NCI-H345 (cell line): ENCODE data around the gene SLC25A47.

Source experiments
- DNase-seq: peaks from one replicate; lab custom pipeline; 2025; lab: John Stamatoyannopoulos, UW

SLC25A47 gene

DNA sequence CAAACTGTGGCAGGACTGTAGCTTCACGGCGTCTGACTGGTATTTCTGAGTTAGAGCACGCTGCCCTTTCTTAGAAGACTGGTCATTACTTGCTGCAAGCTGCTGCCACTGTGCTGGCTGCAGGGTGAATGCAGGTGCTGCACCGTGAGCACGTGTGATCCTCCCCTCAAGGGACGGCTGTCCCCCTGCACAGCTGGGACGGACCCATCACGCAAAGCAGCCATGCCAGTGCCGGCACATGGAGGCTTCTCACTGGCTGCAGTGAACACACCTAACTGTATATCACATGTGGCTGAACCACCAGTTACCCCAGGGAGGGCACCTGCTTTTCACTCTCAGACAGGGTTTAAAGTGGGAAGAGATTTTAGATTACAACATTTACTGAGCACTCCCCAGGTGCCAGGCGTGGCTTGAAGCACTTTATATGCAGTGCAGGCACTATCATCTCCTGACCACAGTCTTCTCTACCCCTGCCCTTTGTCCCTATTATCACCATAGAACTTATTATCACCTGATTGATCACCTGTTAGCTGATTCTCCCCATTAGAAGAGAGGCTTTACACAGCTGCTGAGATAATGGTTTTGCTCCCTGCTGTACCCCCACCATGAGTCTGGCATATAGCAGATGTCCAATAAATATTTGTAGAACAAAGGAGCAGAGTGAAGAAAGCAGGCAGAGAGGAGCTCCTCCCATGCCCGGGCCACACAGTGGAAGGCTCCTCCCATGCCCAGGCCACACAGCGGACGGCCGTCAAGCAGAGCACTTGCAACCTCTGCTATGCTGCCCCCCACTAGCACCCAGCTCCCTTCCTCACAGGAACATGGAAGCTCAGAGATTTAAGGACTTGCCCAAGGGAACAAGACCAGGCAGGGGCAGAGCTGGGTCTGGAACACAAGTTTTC, 25.9 kb downstream of the SLC25A47 start:
- DNase-seq = peak; percentile 88

DNA sequence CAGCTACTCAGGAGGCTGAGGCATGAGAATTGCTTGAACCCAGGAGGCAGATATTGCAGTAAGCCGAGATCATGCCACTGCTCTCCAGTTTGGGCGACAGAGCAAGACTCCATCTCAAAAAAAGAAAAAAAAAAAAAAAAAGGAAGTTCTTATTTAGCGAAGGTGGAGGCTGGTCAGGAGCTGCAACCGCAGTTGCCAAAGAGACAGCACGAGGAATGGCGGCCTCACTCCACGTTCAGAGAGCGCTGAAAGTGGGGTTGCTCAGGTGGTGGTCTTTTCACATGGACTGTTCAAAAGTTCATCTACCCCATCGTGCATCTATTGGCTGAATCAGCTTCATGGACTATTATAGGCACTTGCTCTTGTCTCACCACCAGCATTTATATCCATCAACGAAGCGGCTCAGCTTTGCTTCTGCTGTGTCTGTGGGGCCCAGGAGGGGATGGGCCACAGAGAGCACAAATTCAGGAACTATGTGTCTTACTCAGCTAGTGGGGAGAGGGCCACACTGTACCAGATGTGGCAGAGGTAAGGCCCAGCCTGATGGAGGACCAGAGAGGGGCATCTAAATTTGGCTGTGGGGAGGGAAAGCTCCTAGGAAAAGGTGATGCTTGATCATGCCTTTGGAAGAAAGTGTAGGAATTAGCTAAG, 27.3 kb downstream of the SLC25A47 start:
- DNase-seq = no peak

DNA sequence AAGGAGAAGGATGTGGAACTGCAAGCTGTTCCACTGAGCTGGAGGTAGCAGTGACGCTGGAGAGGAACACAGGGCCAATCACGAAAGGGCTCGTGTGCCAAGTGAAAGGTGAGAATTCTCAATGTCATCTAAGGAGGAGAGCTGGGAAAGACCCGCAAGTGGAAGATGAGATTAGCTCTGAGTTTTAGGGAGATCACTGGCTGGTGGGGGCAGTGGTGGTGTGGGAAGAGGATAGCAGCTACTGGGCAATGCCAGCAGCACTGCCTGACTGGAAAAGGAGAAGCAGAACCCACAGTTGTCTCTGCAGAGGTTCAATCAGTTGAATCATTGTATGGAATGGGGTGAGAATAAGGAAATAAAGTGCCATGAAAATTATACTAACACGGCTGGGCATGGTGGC, 27.8 kb downstream of the SLC25A47 start:
- no peak for DNase-seq

DNA sequence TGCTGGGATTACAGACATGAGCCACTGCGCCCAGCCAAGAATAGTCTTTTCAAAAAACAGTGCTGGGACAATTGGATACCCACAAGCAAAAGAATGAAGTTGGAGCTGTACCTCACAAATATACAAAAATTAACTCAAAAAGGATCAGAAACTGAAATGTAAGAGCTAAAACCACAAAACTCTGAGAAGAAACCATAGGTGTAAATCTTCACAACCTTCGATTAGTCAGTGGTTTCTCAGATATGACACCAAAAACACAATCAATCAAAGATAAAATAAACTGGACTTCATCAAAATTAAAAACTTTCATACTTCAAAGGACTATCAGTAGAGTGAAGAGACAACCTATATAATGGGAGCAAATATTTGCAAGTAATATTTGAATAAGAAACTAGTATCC, 35.3 kb downstream of the SLC25A47 start:
- no peak for DNase-seq

DNA sequence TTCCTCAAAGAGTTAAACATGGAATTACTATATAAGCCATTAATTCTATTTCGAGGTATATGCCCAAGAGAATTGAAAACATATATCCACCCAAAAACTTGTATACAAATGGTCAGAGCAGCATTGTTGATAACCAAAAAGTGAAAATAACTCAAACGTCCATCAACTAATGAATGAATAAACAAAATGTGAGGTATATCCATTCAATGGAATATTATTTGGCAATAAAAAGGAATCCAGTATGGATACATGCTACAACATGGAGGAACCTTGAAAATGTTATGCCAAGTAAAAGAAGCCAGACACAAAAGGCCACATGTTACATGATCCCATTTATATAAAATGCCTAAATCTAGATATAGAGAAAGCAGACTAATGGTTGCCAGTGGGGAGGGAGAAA, 36.0 kb downstream of the SLC25A47 start:
- DNase-seq = no peak

DNA sequence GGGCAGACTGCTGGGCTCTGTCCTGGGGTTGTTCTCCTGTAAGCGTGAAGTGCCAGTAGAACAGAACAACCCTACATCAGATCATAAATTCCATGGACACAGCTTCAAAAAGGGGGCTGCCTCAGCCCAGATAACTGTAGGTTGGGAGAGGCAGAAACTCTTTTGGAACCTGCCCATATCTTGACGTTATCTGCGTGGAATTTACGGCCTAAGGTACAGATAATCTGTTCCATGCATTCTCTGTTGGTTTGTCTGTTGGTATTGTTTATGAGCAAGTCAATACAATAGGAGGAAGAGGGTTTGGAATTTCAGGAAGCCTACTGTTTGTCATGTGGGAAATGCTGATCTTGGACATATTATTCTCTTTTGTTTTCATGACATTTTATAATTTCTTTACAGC, 36.7 kb downstream of the SLC25A47 start:
- DNase-seq = no peak

DNA sequence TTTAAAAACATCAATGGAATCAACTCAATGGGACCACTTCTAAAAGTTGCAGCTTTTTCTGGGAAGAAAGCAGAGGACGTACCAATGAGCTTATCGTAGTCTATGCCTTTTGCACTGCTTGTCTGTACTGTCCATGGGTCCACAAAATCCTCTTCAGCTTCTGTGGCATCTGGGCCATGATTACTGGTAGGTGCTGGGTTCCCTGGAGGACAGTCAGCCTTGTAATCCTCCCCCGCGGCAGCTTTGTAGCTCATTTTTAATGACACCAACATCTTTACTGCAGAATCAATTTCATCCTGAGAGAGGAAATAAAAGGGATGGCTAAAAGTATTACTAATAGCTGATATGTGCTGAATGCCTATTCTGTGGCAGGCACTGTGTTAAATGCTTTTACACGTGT, 38.5 kb downstream of the SLC25A47 start:
- no peak for DNase-seq

DNA sequence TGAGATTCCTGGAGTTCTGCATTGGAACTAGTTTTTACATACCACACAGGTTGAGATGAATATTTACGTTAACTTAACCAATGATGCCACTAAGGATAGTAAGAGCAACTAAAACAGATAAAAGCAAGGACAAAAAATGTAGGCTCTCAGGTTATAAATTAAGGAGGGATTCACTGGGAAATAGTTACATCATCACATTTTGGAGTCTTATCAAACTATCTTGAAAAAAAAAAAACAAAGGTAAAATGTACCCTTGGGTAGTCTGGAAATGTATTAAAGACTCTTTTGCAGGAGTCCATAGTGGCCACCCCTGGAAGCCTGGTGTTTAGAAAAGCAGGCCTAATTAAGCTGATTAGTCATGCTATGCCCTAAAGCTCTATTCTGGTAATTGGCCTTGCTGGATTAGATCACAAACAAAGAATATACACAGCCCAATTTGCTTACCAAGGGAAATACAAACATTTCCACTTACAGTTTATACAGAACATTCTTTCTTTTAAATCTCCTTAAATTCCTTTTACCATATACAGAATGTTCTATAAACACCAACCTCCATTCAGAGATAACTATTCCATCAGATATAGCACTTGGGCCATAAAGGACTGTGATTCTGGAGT, 39.3 kb downstream of the SLC25A47 start:
- DNase-seq = no peak

DNA sequence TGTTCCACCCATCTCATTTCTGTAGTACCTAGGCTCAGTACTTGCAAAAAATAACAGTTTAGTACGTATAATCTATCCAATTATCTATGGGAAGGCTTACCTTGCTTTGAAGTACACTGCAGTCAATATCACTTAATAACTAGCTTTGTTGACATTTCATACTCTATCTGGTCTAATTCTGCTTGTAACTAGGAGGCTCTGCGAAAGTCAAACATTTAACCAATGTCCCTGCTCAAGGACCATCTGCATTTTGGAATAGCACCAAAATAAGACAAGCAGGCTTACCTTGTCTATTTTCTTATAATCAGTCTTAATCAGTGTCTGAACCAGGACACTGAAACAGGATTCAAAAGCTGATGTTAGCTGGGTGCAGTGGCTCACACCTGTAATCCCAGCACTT, 39.9 kb downstream of the SLC25A47 start:
- DNase-seq = no peak

DNA sequence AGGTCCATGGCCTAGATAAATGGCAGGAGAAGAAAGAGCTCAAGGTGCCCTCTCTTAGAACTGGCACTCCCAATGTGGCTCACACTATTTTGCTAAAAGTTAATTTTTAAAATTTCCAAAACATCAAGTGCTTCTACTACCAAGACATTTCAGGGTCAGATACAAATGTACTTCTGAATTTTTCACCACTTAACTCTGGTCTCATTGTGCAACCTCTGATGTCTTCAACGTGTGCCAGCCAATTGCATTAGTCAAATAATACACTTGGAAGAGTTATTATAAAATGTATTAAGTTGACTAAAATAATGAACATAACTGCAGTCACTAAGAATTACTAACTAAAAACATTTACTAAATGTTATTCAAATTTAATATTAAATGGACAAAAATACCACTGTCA, 41.3 kb downstream of the SLC25A47 start:
- DNase-seq = no peak

DNA sequence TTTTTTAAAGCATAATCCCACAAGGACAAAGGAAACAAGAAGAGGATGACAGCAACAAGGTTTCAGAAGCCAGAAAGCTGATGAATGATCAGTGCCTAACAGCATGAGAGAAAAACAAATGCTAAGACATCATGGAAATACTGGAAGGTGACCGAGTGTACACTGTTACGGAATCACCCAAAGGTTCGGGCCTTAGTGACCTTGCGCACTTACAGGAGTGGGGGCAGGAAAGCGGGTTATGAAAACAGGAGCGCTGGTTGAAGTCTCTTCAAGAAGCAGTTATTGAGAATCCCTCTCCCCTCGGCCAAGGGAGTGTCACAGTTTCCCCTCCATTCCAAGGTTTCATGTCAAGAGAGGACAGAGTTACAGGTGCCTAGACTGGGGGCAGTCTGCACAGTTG, 42.6 kb downstream of the SLC25A47 start:
- DNase-seq = no peak

DNA sequence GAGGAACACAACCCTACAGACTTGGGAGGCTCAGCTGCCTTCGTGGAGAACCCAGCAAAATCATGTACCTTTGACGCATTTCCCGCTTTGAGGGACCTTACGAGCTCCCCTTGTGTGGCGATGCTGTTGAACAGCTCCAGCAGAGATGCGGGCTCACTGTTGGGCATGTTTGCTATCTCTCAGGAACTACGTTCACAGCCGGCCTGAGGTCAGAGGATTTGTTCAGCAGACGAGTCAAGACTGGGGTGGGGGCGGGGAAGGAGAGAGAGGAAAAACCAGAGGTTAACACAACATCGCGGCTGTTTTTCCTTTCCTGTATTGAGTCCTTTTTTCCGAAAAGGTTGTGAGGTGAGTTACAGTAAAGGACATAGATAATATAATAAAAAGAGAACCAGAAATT, 45.9 kb downstream of the SLC25A47 start:
- no peak for DNase-seq

DNA sequence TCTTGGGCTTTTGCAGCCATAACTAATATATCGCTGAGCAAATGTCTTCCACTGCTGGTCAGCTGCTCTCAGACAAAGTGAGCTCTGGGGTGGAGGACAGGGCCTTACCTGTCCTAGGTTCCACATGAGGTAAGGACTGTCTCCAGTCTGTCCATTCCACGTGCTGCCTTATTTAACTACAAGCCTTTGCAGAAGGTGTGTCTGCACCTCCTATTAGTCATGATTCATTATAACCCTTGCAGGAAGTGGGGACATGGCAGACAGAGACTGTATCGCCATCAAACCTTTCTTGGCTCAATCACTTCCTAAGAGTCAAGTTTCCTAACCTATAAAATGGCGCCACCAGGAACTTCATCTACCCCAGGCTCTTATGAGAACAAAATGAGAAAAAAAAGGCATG, 46.9 kb downstream of the SLC25A47 start:
- DNase-seq = no peak

DNA sequence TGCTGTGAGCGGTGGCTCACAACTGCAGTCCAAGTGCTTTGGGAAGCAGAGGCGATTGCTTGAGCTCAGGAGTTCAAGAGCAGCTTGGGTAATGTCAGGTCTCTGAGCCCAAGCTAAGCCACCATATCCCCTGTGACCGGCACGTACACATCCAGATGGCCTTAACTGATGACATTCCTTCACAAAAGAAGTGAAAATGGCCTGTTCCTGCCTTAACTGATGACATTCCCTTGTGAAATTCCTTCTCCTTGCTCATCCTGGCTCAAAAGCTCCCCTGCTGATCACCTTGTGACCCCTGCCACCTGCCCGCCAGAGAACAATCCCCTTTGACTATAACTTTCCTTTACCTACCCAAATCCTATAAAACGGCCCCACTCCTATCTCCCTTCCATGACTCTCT, 48.6 kb downstream of the SLC25A47 start:
- no peak for DNase-seq

DNA sequence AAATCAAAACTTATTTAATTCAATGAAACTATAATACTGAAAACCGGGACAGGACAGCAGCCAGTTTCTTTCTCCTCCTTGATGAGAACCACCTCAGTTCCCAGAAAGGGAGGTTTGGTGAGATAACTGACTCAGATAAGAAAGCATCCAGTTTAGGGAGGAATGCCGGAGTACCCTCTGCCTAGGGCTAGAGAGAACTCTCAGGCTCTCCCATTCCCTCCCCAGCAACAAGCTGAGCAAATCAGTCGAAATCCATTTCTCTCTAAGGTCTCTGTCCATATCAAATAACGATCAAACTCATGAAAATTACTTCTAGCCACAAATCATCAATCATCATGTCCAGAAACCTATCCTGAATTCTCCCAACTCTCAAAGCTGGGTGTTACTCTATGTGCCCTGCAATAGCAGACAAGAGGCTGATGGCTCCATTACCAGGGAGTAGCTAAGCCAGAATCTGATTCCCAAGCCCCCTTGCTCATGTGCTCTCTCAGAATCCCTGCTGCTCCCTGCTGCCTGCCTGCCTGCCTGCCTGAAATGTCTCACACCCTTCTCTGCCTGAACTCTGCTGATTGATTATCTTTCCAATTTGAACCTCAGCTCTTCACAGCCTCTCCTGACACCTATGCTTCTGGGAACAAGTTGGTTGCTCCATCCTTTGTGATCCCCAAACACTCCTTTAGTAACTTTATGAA, 49.4 kb downstream of the SLC25A47 start:
- DNase-seq = no peak

DNA sequence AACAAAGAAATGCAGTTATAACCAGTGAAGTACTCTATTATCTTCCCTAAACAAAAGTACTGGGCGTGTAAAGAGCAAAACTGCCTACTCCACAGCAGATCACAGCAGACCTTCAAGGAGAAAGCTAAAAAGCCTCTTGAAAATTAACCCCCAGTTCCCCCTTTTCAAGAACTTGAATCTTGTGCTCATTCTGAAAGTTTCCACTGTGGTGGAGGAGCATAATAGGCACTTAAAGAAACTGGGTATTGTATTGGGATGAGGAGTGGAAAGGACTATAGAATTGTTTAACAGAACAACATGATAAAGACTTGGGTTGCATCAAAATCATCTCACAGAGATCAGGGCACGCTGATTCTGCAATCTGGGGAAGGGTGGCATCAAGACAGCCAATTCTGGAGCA, 51.1 kb downstream of the SLC25A47 start:
- DNase-seq = no peak

DNA sequence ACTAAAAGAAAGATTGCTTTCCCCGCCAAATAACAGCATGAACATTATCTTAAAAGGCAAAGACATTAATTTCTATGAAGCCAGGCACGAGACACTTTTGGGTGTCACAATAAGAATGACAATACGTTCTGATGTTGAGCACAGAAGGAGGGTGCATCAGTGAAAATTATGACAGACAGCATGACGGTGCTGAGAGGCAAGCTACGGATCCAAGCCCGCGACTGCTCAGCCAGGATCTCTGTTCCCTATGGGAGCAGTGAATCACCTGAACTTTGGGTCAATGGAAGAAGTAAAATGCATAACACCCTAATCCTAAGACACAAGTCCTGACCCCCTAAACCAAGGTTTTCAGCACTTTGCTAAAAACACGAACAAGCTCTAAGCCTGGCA, 51.7 kb downstream of the SLC25A47 start:
- DNase-seq = no peak

DNA sequence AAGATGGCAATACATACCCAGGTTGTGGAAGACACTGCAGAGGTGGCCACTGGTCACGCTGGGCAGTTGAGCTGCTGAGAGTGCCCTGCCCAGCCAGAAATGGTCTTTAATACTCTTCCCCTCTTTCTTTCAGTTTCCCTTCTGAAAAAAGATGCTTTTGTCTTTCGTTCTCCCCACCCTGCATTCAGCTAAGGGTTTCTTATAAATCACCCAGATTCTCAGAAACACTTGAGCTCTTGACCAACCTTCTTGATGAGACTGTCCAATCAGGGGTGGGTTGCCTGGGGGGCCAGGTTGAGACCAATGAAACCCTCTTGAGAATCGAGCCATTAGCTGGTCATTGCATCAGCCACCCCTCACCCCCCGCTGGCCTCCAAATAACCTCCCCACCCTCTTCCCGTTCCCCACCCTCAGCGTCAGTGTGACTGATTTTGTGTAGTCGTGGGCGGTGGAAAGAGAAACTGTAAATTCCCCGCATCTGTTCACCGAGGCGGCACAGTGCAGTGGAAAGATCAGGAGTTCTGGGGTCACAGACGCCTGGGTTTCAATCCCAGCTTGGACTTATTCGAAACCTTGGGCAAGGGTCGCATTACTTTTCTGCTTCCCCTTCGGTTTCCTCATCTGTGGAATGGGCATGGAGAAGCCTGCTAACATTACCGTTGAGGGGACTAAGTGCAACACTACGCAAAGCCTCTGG, 52.3 kb downstream of the SLC25A47 start:
- peak; percentile 12 for DNase-seq

DNA sequence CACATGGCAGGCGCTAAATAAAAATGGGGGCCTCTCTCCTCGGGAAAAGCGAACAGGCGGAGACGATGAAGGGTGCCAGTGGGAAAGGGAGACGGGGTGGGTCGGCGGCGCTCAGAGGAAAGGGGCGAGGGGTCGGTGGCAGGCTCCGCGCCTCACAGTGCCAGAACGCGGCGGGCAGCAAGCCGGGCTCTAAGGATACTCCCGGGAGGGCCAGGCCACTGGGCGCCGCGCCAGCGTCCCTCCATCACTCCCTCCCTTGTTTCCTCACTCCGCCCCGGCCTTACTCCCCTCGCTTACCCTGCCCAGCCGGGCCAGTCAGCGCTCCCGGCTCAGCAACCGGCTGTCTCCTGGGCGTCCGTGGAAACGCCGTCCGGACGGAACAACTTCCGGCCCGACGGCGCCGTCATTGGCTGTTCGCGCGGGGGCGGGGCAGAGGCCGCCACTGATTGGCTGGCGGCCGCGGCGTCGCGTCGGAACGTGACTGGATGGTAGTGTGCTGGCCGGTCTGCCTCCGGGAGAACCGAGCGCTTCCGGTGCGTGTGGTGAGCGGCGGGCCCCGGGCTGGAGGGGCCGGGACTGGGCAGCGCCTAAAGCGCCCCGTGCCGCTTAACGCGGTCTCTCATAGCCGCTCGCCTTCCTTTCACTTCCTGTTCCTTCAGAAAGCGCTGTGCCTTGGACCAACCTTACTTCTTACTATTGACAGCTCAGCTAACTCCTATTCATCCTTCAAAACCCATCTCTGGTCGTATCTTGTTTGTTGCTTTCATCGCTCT, 53.0 kb downstream of the SLC25A47 start, which contains the start of gene WDR25:
WDR25 (plus strand) TSS at position 523 of the 773 bp plus-strand sequence.
- peak; percentile 96 for DNase-seq

DNA sequence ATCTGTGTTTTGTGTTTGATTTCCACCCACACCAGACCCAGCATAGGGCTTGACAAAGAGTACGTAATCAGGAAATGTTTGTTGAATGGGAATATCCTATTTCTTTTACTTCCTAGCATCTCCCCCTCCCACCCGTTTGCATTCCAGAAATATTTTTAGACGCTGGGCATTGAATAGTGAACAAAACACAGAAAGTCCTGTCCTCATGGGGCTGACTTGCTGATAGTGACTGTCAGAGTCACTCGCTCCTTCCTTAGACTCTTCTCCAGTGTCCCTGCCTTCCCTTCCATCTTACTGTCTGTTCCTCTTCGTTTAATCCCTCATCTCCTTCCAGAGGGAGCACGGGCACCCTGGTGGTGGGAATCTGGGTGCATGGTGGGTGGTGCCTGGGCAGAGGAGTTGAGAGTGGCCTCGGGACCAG, 53.6 kb downstream of the SLC25A47 start:
- DNase-seq = peak; percentile 15
